ENCODE results near the gene SCOC.

SCOC gene

GRCh38 chr4:140332734-140333133 lies 40.7 kb upstream of the SCOC start:
- no peak for TF ChIP-seq CTCF (IDR thresholded peaks at IDR 0.05; ENCODE audit: insufficient read depth, low read length, missing control alignments)
- ChIA-PET POLR2A (no interaction called here), CTCF (interaction anchor here (1.1 to 4.1 kb wide), 3 partner anchors 29 to 521 kb away, joined by 3 to 30 read pairs (median 4); no protein-coding TSS in a partner anchor)
- no peak for DNase-seq (ENCODE audit: low read depth, low spot score)
- H3K4me3 ChIP-seq (ENCODE audit: low read depth, low read length) = no peak overlapping the region

DNA sequence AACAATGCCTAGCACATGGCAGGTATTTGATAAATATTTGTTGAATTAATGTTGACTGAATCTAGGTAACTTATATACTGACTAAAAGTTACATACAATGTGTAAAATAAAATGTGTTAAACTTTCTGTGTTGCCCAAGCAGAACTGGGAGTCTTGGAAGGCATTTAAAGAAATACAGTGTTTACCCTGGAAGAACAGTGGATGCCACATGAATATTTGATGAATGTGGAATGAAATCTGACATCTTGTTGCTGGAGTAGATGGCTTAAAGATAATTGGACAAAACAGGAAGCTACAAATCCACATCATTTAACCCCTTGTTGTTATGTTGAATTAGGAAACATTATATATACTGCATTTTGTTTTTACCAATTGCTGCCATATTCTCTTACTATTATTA lies 39.9 kb upstream of the SCOC start:
- ChIA-PET CTCF (no interaction called here), POLR2A (no interaction called here)
- H3K4me3 ChIP-seq (ENCODE audit: low read depth, low read length) = no peak overlapping the region
- no peak for TF ChIP-seq CTCF (IDR thresholded peaks at IDR 0.05; ENCODE audit: insufficient read depth, low read length, missing control alignments)
- no peak for DNase-seq (ENCODE audit: low read depth, low spot score)

GRCh38 chr4:140335076-140335475 lies 38.4 kb upstream of the SCOC start:
- CTCF ChIA-PET = interaction anchor here (0.7 to 1.6 kb wide), 4 partner anchors 8 to 678 kb away, joined by 3 to 11 read pairs (median 4); no protein-coding TSS in a partner anchor
- no peak for TF ChIP-seq CTCF (IDR thresholded peaks at IDR 0.05; ENCODE audit: insufficient read depth, low read length, missing control alignments)
- H3K4me3 ChIP-seq (ENCODE audit: low read depth, low read length) = no peak overlapping the region
- POLR2A ChIA-PET = no interaction called here
- no peak for DNase-seq (ENCODE audit: low read depth, low spot score)

- no peak for TF ChIP-seq CTCF (IDR thresholded peaks at IDR 0.05; ENCODE audit: insufficient read depth, low read length, missing control alignments)
- DNase-seq (ENCODE audit: low read depth, low spot score) = no peak
- no peak overlapping the region for H3K4me3 ChIP-seq (ENCODE audit: low read depth, low read length)
- CTCF ChIA-PET = no interaction called here
- POLR2A ChIA-PET = no interaction called here
These were observed 36.7 kb upstream of the SCOC start for GRCh38 chr4:140336730-140337129.

DNA sequence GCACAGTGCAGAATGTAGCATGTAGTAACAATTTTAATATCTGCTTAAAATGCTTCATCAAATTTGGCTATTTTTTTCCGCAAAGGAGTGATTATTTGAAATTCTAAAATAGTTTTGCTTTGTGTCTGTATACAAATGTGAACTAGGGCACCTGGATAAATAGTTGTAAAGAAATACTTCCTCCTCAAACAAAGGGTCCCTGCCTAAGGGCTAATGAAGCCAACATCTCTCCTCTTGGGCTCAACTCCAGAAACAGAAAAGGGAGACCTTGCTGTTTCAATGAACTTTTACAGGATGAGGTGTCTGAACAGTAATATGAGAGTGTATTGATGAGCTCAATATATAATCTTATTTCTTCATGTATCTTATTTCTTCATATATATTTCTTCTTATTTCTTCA lies 30.8 kb upstream of the SCOC start:
- no peak for DNase-seq (ENCODE audit: low read depth, low spot score)
- TF ChIP-seq CTCF (IDR thresholded peaks at IDR 0.05; ENCODE audit: insufficient read depth, low read length, missing control alignments) = no peak
- POLR2A ChIA-PET = no interaction called here
- CTCF ChIA-PET = interaction anchor here (0.9 to 5.6 kb wide), 3 partner anchors 14 to 18 kb away, joined by 3 to 53 read pairs (median 4); no protein-coding TSS in a partner anchor
- H3K4me3 ChIP-seq (ENCODE audit: low read depth, low read length) = no peak overlapping the region

- ChIA-PET POLR2A (no interaction called here), CTCF (interaction anchor here (1.3 to 5.6 kb wide), 3 partner anchors 13 to 17 kb away, joined by 5 to 53 read pairs (median 5); no protein-coding TSS in a partner anchor)
- DNase-seq (ENCODE audit: low read depth, low spot score) = no peak
- TF ChIP-seq CTCF (IDR thresholded peaks at IDR 0.05; ENCODE audit: insufficient read depth, low read length, missing control alignments) = no peak
- H3K4me3 ChIP-seq (ENCODE audit: low read depth, low read length) = no peak overlapping the region
These were observed 30.1 kb upstream of the SCOC start for GRCh38 chr4:140343303-140343702.
